HG03342 (cell line): Measurements from ENCODE around the gene PCP2.

Experiments used
- ATAC-seq: cut with Tn5 transposase; IDR thresholded peaks from one replicate; pipeline ENCODE4 v1.9.1; 2021; ENCODE audit warnings: mild to moderate bottlenecking, moderate library complexity; ENCODE audit not compliant: unreplicated experiment

The PCP2 gene

DNA sequence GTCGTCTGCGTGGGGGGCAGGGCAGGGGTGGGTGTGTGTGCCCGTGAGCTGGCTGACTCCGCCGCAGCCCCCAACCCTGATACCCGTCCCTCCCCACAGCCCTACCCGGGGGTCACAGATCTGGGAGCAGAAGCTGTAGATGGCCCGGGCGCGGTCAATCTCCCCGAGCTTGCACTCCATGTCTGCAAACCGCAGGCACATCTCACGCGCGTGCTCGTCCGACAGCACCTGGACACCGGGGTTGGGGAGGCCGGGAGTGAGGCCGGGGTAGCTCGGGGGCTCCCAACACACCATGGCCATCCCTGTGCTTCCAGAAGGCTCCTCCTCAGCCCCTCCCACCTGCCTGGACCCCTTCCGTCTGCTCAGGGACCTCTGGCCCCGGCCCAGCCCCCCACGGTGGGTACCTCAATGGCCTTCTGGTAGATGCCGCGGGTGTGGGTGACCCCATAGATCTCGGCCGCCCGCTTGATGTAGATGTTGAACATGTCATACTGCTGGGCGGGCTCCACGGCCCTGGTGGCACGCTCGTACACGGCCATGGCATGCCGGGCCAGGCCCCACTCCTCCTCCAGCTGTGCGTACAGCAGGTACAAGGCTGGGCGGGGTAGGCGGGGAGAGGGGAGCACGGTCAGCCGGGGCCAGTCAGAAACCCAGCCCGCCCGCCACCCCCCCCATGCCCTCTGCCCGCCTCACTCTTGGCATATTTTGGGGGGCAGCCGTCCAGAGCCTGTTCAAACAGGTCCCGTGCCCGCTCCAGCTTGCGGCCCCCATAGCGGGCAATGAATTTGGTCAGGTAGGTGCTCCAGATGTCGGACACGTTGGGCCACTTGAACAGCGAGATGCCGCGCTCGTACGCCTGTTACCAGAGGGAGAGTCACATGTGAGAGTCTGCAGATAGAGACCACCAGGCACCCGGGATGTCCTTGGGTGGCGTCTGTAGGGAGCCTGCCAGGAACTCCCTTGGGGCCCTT lies 12.8 kb downstream of the PCP2 start:
- no peak for ATAC-seq

DNA sequence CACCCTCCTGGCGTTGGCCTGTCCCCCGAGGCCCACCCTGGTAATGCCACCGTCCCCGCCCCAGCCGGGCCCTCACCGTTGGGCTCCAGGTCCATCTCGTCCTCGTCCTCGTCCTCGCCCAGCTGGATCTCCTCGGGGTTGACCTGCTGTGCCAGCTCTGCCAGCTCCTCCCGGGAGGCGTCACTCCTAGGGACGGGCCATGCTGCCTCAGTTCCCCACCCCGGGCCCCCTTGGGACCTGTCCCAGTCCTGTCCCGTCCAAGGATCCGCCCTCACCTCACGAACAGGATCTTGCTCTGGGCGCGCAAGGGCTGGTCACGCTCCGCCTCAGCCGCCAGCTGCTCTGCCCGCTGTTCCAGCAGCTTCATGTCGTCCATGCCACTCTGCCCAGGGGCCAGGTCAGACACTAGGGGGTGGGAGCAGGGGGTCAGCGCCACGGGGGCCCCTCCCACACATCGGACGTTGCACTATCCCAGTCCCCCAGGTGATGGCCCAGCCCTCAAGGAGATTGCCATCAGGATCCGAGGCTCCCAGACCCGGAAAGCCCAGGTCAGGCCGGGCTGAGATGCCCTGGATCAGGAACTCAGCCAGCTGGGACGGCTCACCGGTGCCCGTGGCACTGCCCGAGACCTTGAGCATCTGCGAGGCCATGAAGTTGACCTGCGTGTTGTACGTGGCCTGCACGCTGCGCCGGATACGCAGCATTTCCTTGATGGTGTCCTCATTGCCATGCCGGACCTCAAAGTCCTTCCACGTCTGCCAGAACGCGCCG lies 13.7 kb downstream of the PCP2 start:
- no peak for ATAC-seq

GRCh38 chr19:7618771-7619510 lies 14.6 kb downstream of the PCP2 start:
- ATAC-seq = no peak

DNA sequence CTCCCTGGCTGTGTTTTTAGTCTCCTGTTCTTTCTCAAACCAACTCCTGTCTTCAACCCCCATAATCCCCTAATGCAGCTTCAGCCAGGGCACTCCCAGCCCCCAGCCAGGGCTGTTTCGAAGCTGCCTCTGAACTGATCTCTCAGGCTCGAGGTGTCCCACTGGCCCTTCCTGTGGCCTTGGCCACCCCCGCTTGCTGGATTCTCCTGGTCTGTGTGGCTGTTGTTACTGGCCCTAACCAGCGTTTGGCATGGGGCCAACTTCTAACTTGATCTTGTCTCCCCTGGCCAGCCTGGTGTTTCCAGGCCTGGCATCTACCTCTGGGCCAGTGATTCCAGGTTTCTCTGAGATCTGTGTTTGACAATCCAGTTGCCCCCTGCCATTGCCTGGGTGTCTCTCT lies 15.2 kb downstream of the PCP2 start:
- ATAC-seq = no peak

DNA sequence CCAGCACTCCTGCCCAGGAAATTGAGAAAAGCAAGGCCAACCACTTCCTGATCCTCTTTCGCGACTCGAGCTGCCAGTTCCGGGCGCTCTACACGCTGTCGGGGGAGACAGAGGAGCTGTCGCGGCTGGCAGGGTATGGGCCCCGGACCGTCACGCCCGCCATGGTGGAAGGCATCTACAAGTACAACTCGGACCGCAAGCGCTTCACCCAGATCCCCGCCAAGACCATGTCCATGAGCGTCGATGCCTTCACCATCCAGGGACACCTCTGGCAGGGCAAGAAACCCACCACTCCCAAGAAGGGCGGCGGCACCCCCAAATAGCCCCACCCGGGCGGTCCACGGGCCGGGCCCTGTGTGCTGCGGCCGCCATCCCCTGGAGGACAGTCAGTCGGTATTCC lies 15.8 kb downstream of the PCP2 start:
- ATAC-seq = no peak

DNA sequence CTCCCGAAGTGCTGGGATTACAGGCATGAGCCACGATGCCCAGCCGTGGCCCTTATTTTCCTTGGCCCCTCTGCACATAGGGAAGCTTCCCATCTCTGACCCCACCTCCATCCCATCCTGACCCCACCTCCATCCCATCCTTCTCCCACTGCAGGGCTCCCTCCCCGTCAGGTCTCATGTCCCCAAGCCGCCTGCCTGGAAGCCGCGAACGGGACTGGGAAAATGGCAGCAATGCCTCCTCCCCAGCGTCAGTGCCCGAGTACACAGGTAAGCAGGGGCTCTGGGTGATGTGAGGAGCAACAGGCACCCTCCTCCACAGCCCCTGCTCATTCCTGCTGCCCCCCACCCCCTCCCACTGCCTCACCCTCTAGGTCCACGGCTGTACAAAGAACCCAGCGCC lies 16.3 kb downstream of the PCP2 start:
- ATAC-seq = no peak

GRCh38 chr19:7614859-7615741 lies 18.4 kb downstream of the PCP2 start:
- ATAC-seq = no peak

DNA sequence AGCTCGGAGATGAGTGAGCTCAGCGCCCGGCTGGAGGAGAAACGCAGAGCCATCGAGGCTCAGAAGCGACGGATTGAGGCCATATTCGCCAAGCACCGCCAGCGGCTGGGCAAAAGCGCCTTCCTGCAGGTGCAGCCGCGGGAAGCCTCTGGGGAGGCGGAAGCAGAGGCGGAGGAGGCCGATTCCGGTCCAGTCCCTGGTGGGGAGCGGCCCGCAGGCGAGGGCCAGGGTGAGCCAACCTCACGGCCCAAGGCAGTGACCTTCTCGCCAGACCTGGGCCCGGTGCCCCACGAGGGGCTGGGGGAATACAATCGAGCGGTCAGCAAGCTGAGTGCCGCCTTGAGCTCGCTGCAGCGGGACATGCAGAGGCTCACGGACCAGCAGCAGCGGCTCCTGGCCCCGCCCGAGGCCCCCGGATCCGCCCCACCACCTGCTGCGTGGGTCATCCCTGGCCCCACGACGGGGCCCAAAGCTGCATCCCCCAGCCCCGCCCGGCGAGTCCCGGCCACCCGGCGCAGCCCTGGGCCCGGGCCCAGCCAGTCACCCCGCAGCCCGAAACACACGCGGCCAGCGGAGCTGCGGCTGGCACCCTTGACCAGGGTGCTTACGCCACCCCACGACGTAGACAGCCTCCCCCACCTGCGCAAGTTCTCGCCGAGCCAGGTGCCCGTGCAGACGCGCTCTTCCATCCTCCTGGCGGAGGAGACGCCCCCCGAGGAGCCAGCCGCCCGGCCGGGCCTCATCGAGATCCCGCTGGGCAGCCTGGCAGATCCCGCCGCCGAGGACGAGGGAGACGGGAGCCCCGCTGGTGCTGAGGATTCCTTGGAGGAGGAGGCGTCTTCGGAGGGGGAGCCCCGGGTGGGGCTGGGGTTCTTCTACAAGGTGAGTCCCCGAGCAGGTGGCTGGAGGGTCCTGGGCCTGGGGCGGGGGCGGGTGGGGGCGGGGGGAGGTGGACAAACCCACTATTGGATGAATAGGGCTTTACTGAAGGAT lies 20.9 kb downstream of the PCP2 start:
- no peak for ATAC-seq

- no peak for ATAC-seq
Measured at GRCh38 chr19:7611541-7612279, 21.8 kb downstream of the PCP2 start.

DNA sequence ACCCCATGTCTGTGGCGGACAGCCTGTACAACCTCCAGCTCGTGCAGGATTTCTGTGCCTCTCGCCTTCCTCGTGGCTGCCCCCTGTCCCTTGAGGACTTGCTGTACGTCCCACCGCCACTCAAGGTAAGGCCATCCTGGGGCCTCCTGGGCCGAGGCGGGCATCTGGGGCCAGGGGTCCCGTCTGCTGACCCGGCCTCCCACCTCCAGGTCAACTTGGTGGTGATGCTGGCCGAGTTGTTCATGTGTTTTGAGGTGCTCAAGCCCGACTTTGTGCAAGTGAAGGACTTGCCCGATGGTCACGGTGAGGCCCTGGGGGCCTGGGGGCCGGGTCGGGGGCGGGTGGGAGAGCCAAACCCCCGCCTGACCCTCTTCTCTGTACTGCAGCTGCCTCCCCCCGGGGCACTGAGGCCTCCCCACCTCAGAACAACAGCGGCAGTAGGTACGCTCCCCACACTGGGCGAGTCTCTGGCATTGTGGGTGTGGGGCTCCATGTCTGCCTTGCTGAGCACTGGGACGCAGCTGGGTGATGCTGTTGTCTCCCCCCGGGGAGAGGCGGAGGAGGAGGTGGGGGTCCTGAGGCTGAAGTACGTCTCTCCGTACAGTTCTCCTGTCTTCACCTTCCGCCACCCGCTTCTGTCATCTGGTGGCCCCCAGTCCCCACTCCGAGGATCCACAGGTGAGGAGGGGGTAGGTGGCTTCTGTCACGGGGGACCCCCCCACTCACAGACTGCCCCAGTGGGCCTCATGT lies 22.9 kb downstream of the PCP2 start:
- ATAC-seq = no peak

- ATAC-seq = no peak
Measured at GRCh38 chr19:7607874-7608560, 25.5 kb downstream of the PCP2 start.

DNA sequence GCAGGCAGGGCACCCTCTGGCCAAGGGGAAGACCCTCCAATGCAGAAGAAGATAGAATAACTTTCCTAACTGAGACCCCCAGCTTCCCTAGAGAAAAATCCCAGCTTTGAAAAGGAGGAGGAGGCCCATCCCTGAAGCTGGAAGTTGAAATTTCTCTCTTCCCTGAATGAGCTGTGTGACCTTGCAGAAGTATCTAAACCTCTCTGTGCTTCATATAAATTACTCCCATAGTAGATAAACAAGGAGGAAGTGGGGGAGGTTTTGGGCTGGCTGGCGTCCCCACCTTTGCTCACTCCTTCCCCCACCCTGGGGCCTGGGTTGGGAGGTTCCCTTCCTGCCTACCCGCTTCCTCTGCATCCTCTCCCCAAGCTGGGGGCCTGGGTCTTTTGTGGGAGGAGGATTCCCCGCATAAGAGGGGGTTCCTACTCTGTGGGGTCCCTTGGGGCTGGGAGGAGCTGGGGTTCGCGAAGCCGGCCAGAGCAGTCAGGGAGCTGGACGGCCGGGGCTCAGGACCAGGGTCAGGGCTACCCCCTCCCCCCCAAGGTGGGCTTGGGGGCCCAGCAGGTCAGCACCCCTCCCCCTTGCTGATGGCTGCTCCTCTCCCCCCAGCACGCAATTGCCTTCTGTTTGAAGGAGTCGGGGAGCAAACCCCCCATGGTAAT lies 26.2 kb downstream of the PCP2 start:
- ATAC-seq = no peak

GRCh38 chr19:7606289-7606688 lies 27.2 kb downstream of the PCP2 start:
- ATAC-seq = no peak

DNA sequence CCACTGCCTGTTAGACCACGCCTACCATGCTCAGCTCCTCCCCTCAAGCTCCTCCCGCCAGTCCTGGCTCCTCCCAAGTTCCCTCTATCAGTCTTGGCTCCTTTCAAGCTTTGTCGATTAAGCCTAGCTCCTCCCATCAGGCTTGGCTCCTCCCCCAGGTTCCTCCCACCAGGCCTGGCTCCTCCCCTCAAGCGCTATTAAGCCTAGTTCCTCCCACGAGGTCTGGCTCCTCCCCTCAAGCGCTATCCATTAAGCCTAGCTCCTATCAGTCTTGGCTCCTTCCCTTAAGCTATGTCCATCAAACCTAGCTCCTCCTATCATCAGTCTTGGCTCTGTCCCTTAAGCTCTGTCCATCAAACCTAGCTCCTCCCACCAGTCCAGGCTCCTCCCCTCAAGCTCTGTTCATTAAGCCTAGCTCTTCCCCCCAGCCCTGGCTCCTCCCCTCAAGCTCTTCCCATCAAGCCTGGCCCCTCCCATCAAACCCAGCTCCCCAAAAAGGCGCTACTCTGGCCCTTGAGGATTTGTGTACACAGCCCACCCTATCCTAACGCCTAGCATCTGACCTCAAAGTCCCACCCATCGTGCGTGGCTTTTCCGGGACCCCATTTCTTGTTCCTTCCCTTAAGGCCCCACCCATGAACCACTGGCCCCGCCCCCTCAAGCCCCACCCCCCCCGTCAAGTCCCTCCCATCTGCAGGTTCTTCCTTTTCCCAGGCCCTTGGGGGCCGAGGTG lies 27.9 kb downstream of the PCP2 start:
- ATAC-seq = no peak

- no peak for ATAC-seq
Measured at GRCh38 chr19:7603919-7604318, 29.6 kb downstream of the PCP2 start.

- no peak for ATAC-seq
Measured at GRCh38 chr19:7602935-7603497, 30.5 kb downstream of the PCP2 start.
